ENCODE measurements around the gene FAM90A26.
"Not testable (repeated sequence)": the region's sequence is repeated elsewhere in the genome, so short reads cannot be mapped to it uniquely, and the experiment has no call there.

Gene FAM90A26, protein sequence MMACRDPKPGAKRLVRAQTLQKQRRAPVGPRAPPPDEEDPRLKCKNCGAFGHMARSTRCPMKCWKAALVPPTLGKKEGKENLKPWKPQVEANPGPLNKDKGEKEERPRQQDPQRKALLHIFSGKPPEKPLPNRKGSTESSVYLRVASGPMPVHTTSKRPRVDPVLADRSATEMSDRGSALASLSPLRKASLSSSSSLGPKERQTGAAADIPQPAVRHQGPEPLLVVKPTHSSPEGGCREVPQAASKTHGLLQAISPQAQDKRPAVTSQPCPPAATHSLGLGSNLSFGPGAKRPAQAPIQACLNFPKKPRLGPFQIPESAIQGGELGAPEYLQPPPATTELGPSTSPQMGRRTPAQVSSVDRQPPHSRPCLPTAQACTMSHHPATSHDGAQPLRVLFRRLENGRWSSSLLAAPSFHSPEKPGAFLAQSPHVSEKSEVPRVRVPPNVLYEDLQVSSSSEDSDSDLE

GRCh38 chr4:9169791-9170459, at the start of gene FAM90A26:
FAM90A26 (plus strand) TSS chr4:9170409; CDS start chr4:9173173, 2,764 bp downstream.
- H3K27me3 ChIP-seq (ENCODE audit: control insufficient read depth in 1 of 2, insufficient read depth in 2 of 2, low read length in 2 of 2); H3K9me3 ChIP-seq (ENCODE audit: control insufficient read depth in 1 of 2, low read length in 2 of 2); H3K27ac ChIP-seq (ENCODE audit: low read depth, low read length); H3K4me1 ChIP-seq (ENCODE audit: control insufficient read depth in 1 of 2, insufficient read depth in 2 of 2, low read length in 2 of 2); H3K36me3 ChIP-seq (ENCODE audit: control insufficient read depth in 1 of 2, insufficient read depth in 2 of 2, low read length in 2 of 2); H3K4me3 ChIP-seq (ENCODE audit: low read depth in 1 of 2, low read length in 2 of 2); H3K9ac ChIP-seq (ENCODE audit: low read depth in 1 of 2, low read length in 2 of 2): not testable (repeated sequence)

DNA sequence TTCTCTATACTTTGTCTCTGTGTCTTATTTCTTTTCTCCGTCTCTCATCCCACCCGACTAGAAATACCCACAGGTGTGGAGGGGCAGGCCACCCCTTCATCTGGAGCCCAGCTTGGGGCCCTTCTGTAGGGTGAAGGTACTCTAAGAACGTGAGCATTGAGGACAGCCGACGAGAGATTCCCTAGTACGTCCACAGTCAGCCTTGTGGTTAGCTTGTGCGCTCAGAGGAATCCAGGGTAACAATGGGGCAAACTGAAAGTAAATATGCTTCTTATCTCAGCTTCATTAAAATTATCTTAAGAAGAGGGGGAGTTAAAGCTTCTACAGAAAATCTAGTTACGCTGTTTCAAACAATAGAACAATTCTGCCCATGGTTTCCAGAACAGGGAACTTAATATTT, 47.5 kb upstream of the FAM90A26 start:
- H3K27ac ChIP-seq (ENCODE audit: low read depth, low read length); H3K4me3 ChIP-seq (ENCODE audit: low read depth in 1 of 2, low read length in 2 of 2); H3K4me1 ChIP-seq (ENCODE audit: control insufficient read depth in 1 of 2, insufficient read depth in 2 of 2, low read length in 2 of 2); H3K27me3 ChIP-seq (ENCODE audit: control insufficient read depth in 1 of 2, insufficient read depth in 2 of 2, low read length in 2 of 2); H3K36me3 ChIP-seq (ENCODE audit: control insufficient read depth in 1 of 2, insufficient read depth in 2 of 2, low read length in 2 of 2); H3K9ac ChIP-seq (ENCODE audit: low read depth in 1 of 2, low read length in 2 of 2); H3K9me3 ChIP-seq (ENCODE audit: control insufficient read depth in 1 of 2, low read length in 2 of 2): not testable (repeated sequence)

GRCh38 chr4:9123572-9124007, 46.6 kb upstream of the FAM90A26 start:
- H3K4me1 ChIP-seq (ENCODE audit: control insufficient read depth in 1 of 2, insufficient read depth in 2 of 2, low read length in 2 of 2); H3K27ac ChIP-seq (ENCODE audit: low read depth, low read length); H3K36me3 ChIP-seq (ENCODE audit: control insufficient read depth in 1 of 2, insufficient read depth in 2 of 2, low read length in 2 of 2); H3K9ac ChIP-seq (ENCODE audit: low read depth in 1 of 2, low read length in 2 of 2); H3K4me3 ChIP-seq (ENCODE audit: low read depth in 1 of 2, low read length in 2 of 2); H3K27me3 ChIP-seq (ENCODE audit: control insufficient read depth in 1 of 2, insufficient read depth in 2 of 2, low read length in 2 of 2); H3K9me3 ChIP-seq (ENCODE audit: control insufficient read depth in 1 of 2, low read length in 2 of 2): not testable (repeated sequence)

- H3K36me3 ChIP-seq (ENCODE audit: control insufficient read depth in 1 of 2, insufficient read depth in 2 of 2, low read length in 2 of 2); H3K27me3 ChIP-seq (ENCODE audit: control insufficient read depth in 1 of 2, insufficient read depth in 2 of 2, low read length in 2 of 2); H3K4me1 ChIP-seq (ENCODE audit: control insufficient read depth in 1 of 2, insufficient read depth in 2 of 2, low read length in 2 of 2); H3K27ac ChIP-seq (ENCODE audit: low read depth, low read length); H3K9ac ChIP-seq (ENCODE audit: low read depth in 1 of 2, low read length in 2 of 2); H3K4me3 ChIP-seq (ENCODE audit: low read depth in 1 of 2, low read length in 2 of 2); H3K9me3 ChIP-seq (ENCODE audit: control insufficient read depth in 1 of 2, low read length in 2 of 2): not testable (repeated sequence)
These were observed 44.5 kb upstream of the FAM90A26 start for GRCh38 chr4:9125601-9126161.

GRCh38 chr4:9131420-9131819, 38.8 kb upstream of the FAM90A26 start:
- H3K36me3 ChIP-seq (ENCODE audit: control insufficient read depth in 1 of 2, insufficient read depth in 2 of 2, low read length in 2 of 2); H3K9ac ChIP-seq (ENCODE audit: low read depth in 1 of 2, low read length in 2 of 2); H3K4me1 ChIP-seq (ENCODE audit: control insufficient read depth in 1 of 2, insufficient read depth in 2 of 2, low read length in 2 of 2); H3K4me3 ChIP-seq (ENCODE audit: low read depth in 1 of 2, low read length in 2 of 2); H3K9me3 ChIP-seq (ENCODE audit: control insufficient read depth in 1 of 2, low read length in 2 of 2); H3K27me3 ChIP-seq (ENCODE audit: control insufficient read depth in 1 of 2, insufficient read depth in 2 of 2, low read length in 2 of 2); H3K27ac ChIP-seq (ENCODE audit: low read depth, low read length): not testable (repeated sequence)

DNA sequence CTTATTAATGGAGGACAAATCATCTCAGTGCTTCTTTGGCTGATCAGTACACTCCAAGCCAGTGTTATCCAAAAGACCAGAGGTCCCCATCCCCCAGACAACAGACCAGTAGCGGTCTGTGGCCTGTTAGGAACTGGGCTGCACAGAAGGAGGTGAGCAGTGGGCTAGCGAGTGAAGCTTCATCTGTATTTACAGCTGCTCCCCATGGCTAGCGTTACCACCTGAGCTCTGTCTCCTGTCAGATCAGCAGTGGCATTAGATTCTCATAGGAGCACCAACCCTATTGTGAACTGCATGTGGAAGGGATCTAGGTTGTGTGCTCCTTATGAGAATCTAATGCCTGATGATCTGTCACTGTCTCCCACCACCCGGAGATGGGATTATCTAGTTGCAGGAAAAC, 37.4 kb upstream of the FAM90A26 start:
- H3K27ac ChIP-seq (ENCODE audit: low read depth, low read length); H3K36me3 ChIP-seq (ENCODE audit: control insufficient read depth in 1 of 2, insufficient read depth in 2 of 2, low read length in 2 of 2); H3K4me3 ChIP-seq (ENCODE audit: low read depth in 1 of 2, low read length in 2 of 2); H3K9ac ChIP-seq (ENCODE audit: low read depth in 1 of 2, low read length in 2 of 2); H3K27me3 ChIP-seq (ENCODE audit: control insufficient read depth in 1 of 2, insufficient read depth in 2 of 2, low read length in 2 of 2); H3K4me1 ChIP-seq (ENCODE audit: control insufficient read depth in 1 of 2, insufficient read depth in 2 of 2, low read length in 2 of 2); H3K9me3 ChIP-seq (ENCODE audit: control insufficient read depth in 1 of 2, low read length in 2 of 2): not testable (repeated sequence)

GRCh38 chr4:9134011-9134410, 36.2 kb upstream of the FAM90A26 start:
- not testable (repeated sequence) for H3K27me3 ChIP-seq (ENCODE audit: control insufficient read depth in 1 of 2, insufficient read depth in 2 of 2, low read length in 2 of 2); H3K9me3 ChIP-seq (ENCODE audit: control insufficient read depth in 1 of 2, low read length in 2 of 2); H3K4me3 ChIP-seq (ENCODE audit: low read depth in 1 of 2, low read length in 2 of 2); H3K27ac ChIP-seq (ENCODE audit: low read depth, low read length); H3K4me1 ChIP-seq (ENCODE audit: control insufficient read depth in 1 of 2, insufficient read depth in 2 of 2, low read length in 2 of 2); H3K9ac ChIP-seq (ENCODE audit: low read depth in 1 of 2, low read length in 2 of 2); H3K36me3 ChIP-seq (ENCODE audit: control insufficient read depth in 1 of 2, insufficient read depth in 2 of 2, low read length in 2 of 2)

- not testable (repeated sequence) for H3K27ac ChIP-seq (ENCODE audit: low read depth, low read length); H3K36me3 ChIP-seq (ENCODE audit: control insufficient read depth in 1 of 2, insufficient read depth in 2 of 2, low read length in 2 of 2); H3K4me1 ChIP-seq (ENCODE audit: control insufficient read depth in 1 of 2, insufficient read depth in 2 of 2, low read length in 2 of 2); H3K27me3 ChIP-seq (ENCODE audit: control insufficient read depth in 1 of 2, insufficient read depth in 2 of 2, low read length in 2 of 2); H3K9ac ChIP-seq (ENCODE audit: low read depth in 1 of 2, low read length in 2 of 2); H3K4me3 ChIP-seq (ENCODE audit: low read depth in 1 of 2, low read length in 2 of 2); H3K9me3 ChIP-seq (ENCODE audit: control insufficient read depth in 1 of 2, low read length in 2 of 2)
These were observed 35.7 kb upstream of the FAM90A26 start for GRCh38 chr4:9134556-9134955.

DNA sequence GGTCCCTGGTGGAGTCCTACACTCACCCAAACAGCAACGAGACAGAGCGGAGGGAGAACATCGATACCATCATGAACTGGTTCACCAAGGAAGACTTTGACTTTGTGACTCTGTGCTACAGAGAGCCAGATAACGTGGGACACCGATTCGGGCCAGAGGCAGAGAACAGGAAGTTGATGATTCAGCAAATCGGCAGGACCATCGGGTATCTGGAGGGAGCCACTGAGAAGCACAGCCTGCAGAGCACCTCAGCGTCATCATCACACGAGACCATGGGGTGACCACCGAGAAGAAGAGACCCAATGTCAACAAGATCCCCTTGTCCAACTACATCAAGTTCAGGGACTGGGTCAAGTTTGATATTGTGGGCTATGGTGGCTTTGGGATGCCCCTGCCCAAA, 29.2 kb upstream of the FAM90A26 start:
- H3K4me1 ChIP-seq (ENCODE audit: control insufficient read depth in 1 of 2, insufficient read depth in 2 of 2, low read length in 2 of 2); H3K9me3 ChIP-seq (ENCODE audit: control insufficient read depth in 1 of 2, low read length in 2 of 2); H3K9ac ChIP-seq (ENCODE audit: low read depth in 1 of 2, low read length in 2 of 2); H3K4me3 ChIP-seq (ENCODE audit: low read depth in 1 of 2, low read length in 2 of 2); H3K36me3 ChIP-seq (ENCODE audit: control insufficient read depth in 1 of 2, insufficient read depth in 2 of 2, low read length in 2 of 2); H3K27ac ChIP-seq (ENCODE audit: low read depth, low read length); H3K27me3 ChIP-seq (ENCODE audit: control insufficient read depth in 1 of 2, insufficient read depth in 2 of 2, low read length in 2 of 2): not testable (repeated sequence)

GRCh38 chr4:9142786-9143185, 27.4 kb upstream of the FAM90A26 start:
- H3K4me1 ChIP-seq (ENCODE audit: control insufficient read depth in 1 of 2, insufficient read depth in 2 of 2, low read length in 2 of 2); H3K27me3 ChIP-seq (ENCODE audit: control insufficient read depth in 1 of 2, insufficient read depth in 2 of 2, low read length in 2 of 2); H3K9me3 ChIP-seq (ENCODE audit: control insufficient read depth in 1 of 2, low read length in 2 of 2); H3K4me3 ChIP-seq (ENCODE audit: low read depth in 1 of 2, low read length in 2 of 2); H3K36me3 ChIP-seq (ENCODE audit: control insufficient read depth in 1 of 2, insufficient read depth in 2 of 2, low read length in 2 of 2); H3K9ac ChIP-seq (ENCODE audit: low read depth in 1 of 2, low read length in 2 of 2); H3K27ac ChIP-seq (ENCODE audit: low read depth, low read length): not testable (repeated sequence)
